Astrocyte of the spinal cord (primary cell): ENCODE measurements around the gene TMEM208.

ENCODE experiments used
- DNase-seq: peaks from one replicate; pipeline ENCODE4 v3.0.0; 2011; ENCODE audit warnings: low read depth, low spot score
- H3K4me3 ChIP-seq: 2 replicates; pipeline ENCODE4 v1.5.1; 2011; ENCODE audit warnings: low read depth, mild to moderate bottlenecking, low read length, moderate library complexity
- CTCF ChIP-seq: IDR thresholded peaks from 2 replicates; pipeline ENCODE4 v1.5.1; 2012; ENCODE audit warnings: low read depth, mild to moderate bottlenecking, low read length, inconsistent platforms
- in situ Hi-C: cut with HindIII; loops from 2 replicates; pipeline ENCODE4 v1.10.0; 2017; ENCODE audit warnings: low sequenced_read_pairs

The TMEM208 gene

GRCh38 chr16:67226804-67227566, at the start of gene TMEM208:
Gene TMEM208 (plus strand): TSS chr16:67227130. CDS start chr16:67227219, 89 bp downstream.
- TF ChIP-seq CTCF = peak; percentile 14
- peak within 1 kb of the TSS; percentile 93 for H3K4me3 ChIP-seq
- peak; percentile 98 for DNase-seq
- in situ Hi-C loops = no loop called here

GRCh38 chr16:67177743-67178699, 48.9 kb upstream of the TMEM208 start:
- no peak for TF ChIP-seq CTCF
- H3K4me3 ChIP-seq = no peak overlapping the region
- DNase-seq = peak; percentile 48
- in situ Hi-C loops = no loop called here

- no peak overlapping the region for H3K4me3 ChIP-seq
- DNase-seq = no peak
- no peak for TF ChIP-seq CTCF
- in situ Hi-C loops = no loop called here
Measured at GRCh38 chr16:67179421-67180080, 47.4 kb upstream of the TMEM208 start.

GRCh38 chr16:67180166-67180565, 46.8 kb upstream of the TMEM208 start:
- TF ChIP-seq CTCF = no peak
- no peak for DNase-seq
- H3K4me3 ChIP-seq = no peak overlapping the region
- in situ Hi-C loops = no loop called here

- H3K4me3 ChIP-seq = no peak overlapping the region
- peak; percentile 84 for DNase-seq
Measured at GRCh38 chr16:67181346-67181745, 45.6 kb upstream of the TMEM208 start.

More at GRCh38 chr16:67181346-67181745, 45.6 kb upstream of the TMEM208 start:
- no peak for TF ChIP-seq CTCF
- in situ Hi-C loops = no loop called here
